ENCODE measurements around the gene SLC29A3.

GRCh38 chr10:71344154-71344925 lies 25.3 kb downstream of the SLC29A3 start:
- TF ChIP-seq CTCF (IDR thresholded peaks at IDR 0.05): no peak
- TF ChIP-seq POLR2A (IDR thresholded peaks at IDR 0.05): no peak
